ENCODE measurements around the gene FILIP1L.

The FILIP1L gene

DNA sequence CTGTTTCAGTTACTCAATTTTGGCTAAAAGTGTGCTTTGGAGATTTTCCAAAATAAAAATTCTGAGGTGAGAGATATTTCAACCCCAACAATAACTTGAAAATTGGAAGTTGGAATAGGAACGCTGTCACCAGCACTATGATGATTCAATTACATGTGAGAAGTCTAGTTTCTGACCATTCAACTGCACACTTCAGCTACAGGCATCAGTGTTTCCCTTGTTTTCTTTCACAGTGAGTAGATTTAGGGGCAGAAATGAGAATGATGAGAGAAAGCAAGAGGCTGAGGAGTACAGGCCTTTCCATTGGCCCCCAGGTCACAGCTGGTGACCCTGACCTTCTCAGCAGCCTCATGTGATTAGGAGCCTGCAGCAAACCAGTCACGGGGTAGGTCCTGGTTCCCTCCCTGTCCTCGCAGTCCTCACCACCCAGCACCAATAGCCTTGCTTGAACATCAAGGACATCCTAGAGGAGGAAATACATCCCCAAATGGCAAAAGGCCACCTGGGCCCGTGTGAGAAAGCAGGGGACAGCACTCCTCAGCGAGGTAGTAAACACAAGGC lies 10.0 kb upstream of the FILIP1L start:
- DNase-seq, result no peak

DNA sequence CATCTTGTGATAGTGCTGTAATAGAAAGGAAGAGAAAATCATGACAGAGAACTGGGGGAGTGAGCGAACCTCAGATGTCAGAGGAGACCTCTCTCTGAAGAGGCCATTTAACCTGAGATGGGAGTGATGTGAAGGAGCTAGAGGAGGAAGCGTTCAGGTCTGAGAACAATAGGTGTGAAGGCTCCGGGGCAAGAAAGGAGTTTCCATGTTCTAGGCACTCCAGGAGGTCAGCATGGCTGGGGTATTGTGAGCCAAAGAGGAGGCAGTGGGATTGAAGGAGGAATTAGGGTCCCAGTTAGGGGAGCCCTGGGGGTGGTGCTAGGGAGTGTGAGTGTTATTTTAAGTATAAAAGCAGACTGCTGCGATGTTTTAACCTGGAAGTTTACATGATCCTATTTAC lies 8.8 kb upstream of the FILIP1L start:
- DNase-seq, result no peak

DNA sequence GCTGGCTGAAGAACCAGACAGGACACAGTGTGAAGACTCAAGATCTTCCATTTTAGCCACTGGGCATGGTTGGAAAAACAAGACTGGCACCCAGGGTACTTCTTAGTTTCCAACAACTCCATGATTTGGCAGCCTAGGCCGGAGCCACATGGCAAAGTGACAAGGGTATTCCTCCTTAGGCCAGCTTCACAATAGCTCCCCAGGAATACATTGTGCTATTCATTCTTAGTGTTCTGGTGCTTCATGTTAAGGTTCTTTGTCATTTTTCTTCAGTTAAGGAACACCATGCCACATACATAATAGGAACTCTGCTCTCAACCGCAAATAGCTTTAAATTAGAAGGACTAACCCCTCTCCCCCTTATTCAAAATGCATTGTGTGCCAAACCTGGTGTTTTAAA lies 8.0 kb upstream of the FILIP1L start:
- DNase-seq, result no peak

DNA sequence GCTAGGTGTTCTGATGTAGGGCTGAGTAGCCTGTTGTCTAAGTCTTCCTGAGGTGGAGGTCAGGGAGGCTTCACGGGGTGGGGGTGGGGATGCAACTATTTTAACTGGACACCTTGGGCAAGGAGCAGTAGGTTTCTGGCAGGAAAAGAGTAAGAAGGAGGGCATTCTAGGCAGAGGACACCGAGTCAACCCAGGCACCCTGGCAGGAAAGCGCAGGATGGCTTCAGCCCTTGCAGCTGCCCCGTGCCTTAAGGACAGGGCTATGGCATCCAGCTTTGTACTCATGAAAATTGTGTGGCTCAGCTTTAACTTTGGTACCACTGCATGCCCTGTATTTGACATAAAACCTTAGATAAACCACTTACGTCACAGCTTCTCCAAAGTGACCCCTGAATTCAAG lies 6.4 kb upstream of the FILIP1L start:
- no peak for DNase-seq

DNA sequence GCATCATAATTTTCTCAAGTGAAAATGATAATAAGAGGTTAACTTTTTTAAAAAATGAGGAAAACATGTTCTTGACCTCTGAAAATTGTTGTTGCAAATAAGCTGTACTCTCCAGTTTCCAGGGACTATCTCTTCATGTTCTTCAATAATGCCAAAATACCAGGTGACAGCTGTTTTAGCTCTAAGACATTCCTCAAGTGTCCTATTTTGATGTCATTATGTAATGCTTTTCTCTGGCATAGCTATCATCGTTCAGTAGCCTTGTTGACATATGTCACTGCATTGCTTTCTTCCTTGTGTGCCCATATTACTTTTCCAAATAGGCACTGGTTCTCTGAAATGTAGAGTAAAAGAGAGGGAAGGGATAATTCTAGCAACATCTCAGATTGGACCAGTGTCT lies 5.7 kb upstream of the FILIP1L start:
- peak in 1 of 2 experiments; percentile 7 for DNase-seq

DNA sequence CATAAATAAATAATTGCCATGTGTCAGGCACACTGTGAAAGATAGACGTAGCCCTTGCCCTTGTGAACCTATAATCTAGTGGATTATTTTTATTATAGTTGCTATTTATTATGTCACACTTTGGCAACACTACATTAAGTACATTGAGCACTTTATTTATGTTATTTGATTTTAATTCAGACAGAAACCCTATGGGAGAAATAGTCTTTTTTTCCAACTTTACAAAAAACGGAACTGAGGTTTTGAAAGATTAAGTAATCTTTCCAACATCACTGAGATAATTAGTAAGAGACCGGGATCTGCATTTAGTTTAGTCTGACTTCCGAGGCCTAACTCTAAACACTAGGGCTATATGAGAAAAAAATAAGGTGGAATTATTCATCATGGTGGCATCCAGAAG lies 2.8 kb upstream of the FILIP1L start:
- DNase-seq, result no peak

DNA sequence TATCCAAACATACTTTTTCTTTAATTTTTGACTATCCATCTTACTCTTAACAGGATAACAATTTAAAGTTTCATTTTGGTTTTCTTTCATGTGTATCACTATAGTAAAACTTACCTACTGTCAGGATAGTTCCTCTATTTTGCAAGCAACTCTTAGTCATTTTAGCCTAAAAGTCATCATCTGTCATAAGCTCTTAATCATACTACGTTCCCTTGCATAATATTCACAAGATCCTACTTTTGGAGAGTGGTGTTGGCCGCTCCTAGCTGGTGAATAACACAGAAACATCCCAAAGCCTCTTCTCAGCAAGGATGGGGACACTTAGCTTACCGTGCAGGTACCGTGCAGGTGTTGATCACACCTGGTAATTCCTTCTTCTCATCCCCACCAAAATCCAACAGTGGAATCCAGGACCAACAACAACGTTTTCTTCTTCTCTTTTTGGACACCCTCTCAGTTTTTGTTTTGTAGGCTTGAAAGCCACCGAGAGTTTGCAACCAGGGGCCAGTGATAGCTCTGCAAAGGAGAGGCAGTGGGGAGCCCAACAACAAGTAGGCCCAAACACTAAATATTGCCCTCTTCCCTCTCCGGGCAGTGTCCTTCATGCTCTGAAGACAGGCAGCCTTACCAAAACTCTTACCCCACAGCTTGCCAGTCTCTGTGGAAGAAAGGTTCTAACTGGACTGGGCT lies 433 bp downstream of the FILIP1L start:
- no peak for DNase-seq

DNA sequence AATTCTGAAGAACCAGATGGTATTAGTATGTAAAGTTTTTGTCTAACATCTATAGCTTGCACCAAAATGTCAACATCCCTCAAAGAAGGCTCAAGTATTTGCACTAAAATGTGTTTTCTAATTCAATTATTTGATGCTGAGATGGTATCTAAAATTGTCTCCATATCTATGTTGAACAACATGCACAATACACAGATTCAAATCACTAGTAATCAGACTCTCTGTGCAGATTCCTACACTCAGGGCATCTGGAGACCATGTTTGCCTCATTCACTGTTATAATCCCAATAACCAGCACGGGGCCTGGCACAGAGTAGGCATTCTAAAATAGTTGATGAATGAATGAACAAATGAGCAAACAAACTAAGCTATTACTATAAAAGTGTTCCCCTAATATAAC lies 2.6 kb downstream of the FILIP1L start:
- DNase-seq, result no peak

DNA sequence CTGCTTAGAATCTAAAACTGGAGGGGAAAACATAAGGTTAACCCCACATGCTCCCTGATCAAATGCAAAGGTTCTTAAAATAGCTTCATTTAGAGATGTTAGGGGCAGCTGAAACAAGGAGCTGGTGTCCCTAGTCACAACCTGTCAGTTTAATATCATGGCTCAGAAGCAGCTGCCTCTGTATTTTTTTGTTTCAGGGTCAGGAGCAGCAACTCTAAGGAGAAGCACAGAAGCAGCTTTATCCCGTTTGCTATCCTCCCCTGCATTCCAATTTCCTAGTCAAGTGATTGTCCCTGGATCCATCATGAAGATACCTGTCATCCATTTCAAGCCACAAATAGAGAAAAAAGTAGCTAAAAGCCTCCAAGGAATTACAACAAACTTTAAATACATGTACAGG lies 4.1 kb downstream of the FILIP1L start:
- DNase-seq, result no peak

DNA sequence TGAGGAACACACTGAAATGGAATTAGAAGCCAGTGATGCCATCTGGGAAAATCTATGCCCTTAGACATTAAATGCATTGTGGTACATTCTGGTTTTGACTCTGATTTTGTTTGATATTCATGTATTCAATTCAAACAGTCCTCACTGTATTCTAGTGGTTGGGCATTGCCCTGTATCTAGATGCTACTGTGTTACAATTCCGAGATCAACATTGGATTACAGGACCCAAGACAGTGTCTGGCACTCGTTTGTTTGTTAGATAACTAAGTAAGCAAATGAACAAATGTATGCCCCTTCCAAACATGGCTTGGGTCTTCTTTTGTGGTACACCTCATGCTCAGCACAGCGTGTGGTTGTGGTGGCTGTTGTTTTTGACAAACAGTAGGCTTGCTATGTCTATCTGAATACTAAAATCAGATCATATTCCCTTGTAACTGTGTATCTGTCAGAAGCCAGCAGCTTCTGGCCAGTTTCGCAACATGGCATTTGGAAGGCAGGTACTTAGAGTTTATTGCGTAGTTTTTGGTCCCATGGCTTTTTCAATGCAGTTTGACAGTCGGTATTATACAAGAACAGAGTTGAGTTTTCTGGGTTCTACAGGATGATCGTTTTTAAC lies 5.7 kb downstream of the FILIP1L start:
- no peak for DNase-seq

DNA sequence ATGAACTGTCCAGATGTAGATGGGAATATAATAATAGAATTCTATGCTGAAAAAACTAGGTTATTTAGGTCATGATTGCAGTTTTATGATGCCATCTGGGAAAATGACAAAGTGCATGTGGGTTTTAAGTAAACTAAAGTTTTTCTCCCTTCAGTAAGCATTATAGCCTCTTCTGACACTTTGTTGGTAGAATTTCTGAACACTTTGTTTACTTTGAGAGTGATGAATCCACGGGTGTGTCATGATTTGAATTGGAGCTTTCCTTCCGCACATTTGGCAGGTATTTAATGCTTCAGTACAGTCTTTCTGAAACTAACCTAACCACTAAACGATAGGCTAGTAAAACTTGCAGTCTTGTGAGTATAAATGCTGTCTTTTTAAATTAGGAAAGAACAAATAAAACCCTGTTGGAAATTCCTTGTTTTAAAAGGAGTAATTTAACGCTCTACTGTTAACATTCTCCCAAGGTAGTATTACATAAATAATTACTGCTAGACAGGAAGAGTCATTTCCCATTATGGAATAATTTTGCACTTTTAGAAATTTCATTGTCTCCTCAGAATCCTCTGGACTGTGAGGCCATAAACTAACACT lies 7.0 kb downstream of the FILIP1L start:
- DNase-seq, result no peak

DNA sequence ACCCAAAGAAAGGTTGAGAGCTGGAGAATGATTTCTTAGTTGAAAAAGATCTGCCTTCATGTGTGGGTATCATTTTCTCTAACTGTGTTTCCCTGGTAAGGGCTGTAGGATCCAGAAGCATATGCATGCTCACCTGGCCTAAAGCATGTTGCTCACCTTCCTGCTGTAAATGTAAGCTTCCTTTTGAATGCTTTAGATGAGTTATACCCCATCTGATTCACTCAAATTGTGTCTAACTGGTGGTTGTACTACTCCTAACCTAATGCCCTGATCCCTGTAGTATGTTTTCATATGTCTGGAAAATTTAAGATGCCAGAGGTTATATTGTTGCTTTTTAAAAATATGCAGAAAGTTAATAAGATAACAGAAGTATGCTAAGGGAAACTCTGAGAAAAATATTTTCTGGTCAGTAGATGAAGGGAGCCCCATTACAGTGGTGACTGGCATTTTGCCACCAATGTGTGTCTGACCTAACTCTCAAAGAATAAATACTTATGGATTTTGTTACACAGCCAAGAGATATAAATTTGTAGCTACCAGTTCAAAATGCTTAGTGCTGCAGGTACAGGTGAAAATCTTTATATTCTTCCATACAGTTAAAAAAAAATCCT lies 7.7 kb downstream of the FILIP1L start:
- DNase-seq, result no peak

DNA sequence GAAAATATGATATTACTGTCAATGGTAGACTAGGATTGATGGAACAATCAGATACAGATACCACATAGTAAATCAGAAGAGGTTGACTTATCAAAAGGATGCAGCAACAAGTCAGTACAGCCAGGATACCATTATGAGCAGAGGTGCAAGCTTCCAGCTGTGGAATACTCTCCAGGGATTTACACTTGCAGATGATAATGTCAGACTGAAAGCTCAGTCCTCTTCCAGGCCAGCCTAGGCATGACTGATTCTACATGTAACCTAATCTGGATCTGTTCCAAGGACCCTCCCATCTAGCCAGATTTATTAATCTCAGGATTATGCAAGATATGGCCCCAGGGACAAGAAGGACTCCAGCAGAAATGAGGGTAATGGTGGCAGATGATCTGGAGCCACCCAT lies 8.2 kb downstream of the FILIP1L start:
- no peak for DNase-seq

DNA sequence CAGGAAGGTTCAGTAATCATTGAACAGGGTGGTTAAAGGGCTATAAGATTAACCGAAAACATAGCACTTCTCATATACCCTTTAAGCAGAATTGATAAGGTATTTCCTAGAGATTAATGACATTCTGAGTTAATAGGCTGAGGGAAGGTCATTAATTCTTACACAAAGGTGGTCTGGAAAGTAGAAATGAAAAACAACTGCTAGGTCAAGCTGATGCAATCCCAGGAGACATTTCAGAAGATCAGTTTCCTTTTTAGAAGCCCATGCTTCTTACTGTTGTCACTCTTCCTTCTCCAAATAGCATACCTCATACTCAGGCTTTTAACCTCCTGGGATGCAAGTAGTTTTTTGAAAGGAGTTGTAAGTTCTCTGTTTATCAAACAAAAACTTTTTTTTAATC lies 8.8 kb downstream of the FILIP1L start:
- DNase-seq, result no peak

DNA sequence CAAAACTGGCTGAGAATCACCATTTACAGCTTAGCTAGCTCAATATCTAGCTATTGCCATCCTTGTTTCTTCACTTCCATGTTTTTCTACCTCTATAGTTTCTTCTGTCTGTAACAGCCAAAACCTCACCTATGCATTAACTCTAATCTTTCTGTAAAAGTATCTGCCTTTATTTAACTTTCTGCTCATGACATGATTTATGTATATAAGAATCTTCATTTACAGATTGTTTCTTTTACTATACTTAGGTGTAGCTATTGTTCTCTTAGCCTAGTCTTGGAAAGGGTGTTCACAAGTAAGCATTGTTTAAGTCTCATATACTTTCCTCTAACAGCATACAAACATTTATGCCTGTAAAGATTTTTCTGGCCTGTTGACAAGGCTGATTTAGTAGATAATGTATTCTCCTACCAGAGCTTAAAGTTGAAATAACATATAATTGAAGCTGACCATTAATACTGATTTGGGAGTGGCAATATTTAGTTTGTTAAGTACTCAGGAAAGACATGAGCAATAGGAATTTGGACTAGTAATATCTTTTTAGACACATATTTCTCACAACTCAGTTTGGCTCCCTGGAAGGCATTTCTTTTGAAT lies 9.4 kb downstream of the FILIP1L start:
- no peak for DNase-seq

DNA sequence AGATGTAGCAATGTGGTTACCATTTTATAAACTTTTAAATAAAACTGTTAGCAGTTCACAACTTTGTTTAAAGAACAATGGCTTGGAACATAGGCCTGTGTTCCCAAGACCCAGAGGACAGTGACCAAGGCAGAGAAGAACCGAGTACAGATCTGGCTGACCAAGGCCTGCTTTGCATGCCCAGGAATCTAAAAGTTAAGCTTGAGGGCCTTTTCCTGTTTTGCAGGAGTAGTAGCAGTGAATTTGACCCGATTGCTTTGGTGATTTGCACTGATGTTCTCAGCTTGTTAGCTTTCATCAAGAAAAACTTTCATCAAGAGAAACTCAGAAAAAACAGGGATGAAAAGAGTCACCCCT lies 9.9 kb downstream of the FILIP1L start:
- DNase-seq, result no peak

DNA sequence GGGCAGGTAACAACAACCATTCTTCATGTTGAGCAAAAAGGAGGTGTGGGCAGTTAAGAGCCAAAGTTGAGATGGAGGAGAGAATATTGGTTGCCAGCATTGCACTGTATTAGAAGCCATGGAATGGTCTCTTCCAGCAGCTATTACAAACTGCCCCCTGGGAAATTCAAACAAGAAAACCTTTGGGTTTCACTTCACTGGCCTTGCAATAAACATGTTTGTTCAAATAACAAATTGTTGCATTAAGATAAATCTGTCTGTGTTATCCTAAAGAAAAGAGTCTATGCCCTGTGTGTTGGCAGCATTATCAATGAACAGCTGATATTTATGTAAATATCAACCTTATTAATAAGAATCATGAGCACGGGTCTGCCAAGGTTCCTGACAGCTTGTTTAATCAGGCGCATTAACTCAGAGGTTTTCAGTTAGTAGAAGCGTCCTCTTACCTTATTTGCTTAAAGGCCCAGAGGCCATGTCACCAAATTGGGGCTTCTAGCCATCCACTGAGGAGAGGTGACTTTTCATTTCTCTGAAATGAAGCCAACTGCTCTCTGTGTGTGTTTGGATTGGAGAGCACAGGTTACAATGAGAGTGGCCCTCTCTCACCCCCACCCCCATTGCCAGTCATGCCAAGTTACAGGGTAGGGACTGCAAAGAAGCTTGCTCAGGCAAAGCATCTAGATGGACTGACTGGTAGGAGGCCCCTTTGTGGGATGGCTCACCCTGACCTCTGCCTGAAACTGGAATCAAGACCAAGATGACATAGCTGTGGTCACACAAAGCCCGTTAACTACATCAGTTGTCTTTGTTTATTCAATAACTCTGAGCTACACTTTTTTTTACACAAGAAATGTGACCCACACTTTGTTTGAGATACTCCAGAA lies 10.5 kb downstream of the FILIP1L start:
- DNase-seq, result no peak

DNA sequence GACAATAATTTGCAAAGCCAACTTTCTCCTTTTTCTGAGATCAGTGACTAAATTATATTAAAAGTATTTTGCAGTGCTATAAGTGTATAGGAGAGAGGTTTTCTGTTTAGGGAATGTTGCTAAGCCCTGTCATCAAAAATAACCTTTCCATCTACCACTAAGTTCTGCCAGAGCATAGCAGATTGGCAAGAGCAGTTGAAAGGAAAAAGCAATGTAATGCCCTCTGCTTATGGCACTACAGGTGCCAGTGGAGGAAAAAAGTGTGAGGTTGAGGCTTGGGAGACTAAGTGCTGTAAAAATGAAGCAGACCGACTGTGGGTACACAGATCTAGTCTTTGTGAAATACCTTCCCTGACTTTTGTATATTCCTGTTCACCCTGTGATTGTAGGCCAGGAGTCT lies 11.5 kb downstream of the FILIP1L start:
- no peak for DNase-seq

DNA sequence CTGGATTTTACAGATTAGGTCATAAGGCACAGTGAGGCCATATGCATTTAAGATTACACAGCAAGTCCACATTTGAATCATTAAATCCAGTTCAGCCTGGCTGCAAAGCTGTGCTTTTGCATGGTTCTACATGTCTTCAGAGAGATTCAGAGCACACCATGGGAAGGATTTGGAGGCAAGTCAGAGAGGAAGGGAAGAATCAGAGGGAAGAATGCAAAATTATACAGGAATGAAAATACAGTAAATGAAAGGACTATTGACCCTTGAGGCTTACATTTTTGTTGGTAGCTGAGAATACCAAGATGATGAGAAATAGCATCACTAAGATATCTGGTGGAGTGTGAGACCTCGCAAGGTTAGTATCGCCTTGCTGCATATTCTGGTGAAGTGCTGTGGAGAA lies 13.9 kb downstream of the FILIP1L start:
- no peak for DNase-seq

DNA sequence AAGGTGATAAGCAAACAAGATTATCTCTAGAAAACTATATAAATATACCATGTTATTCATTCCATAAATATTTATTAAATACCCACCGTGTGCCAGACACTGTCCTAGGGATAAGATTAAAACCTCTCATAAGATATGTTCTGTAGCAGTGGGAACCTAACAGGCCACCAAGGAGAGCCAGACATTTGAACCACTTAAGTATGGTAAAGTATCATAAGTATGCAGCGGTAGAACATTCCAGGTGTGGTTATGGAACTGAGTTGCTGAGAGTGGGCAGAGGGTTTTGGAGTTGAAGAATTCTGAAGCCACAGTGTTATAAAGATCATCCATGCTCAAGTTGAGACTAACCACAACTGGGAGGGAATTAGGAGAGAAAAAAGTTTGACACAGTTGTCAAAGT lies 14.7 kb downstream of the FILIP1L start:
- no peak for DNase-seq

DNA sequence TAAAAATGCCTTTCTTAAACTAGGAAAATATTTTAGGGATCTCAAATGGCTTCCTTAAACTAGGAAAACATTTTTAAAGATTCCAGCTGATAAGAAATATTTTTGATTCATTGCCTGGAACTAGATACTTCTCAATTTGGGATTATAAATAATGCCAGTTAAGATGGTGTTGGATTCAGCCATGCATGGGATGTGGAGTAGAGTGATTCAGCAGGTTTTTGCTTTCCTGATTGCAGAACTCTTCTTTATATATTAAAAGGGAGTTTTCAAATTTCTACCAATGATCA lies 15.6 kb downstream of the FILIP1L start:
- no peak for DNase-seq

DNA sequence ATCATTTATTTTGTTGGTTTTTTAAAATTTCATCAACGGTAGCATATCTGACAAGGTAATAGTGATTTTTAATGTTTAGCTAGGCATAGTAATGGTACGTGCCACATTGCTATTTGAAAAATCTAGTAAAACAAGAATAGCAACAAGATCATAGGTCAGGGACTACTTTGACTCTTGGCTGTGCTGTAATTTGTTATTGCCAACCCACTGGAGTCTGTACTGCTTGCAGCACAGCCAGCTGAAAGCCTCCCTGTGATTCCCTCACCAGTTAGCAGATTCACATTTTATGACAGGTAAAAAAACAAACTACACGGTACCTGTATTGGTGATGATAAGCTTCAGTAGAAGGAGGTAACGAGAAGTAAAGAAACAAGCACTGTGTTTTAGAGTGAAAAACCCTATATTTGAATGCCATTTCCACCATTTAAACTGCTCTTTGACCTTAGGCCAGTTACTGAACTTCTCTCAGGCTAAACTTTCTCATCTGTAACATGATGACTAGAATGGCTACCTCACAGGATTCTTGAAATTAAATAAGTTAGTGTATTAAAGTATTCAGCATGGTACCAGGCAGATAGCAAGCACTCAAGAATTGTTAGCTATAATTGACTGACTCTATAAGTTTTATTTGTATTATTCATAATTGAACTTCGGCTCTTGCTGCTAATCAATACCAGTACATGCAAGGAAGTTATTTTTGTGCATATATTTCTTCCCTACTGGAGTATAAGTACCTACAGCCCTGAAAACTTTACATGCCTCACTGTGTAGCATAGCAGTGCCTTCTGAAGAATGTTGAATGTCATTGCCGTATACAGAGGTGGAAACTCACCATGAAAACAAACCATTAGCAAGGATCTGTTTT lies 16.1 kb downstream of the FILIP1L start:
- no peak for DNase-seq

Data from cerebellar nuclear complex (tissue), 1 donor.